ENCODE measurements around the gene SH3BP4.

The SH3BP4 gene

DNA sequence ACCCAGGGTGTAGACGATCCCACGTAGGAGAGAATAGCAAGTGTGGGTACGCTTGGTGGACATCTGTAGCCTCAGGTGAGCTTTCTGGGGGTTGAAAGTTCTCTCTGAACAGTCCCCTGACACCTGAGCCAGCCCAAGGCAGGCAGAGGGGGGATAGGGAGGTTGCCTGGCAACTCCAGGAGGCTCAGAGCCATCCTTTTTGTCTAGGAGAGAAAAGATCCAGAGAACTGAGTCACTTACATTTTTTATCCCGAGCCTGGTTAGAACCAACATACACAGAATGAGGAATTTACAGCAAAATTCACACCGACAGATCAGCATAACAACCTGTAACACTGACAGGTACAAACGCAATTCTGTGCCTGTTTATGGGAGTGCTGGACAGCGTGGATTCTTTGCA lies 113.2 kb downstream of the SH3BP4 start:
- no peak for DNase-seq (ENCODE audit: low read depth)
- TF ChIP-seq, protein P1, sequence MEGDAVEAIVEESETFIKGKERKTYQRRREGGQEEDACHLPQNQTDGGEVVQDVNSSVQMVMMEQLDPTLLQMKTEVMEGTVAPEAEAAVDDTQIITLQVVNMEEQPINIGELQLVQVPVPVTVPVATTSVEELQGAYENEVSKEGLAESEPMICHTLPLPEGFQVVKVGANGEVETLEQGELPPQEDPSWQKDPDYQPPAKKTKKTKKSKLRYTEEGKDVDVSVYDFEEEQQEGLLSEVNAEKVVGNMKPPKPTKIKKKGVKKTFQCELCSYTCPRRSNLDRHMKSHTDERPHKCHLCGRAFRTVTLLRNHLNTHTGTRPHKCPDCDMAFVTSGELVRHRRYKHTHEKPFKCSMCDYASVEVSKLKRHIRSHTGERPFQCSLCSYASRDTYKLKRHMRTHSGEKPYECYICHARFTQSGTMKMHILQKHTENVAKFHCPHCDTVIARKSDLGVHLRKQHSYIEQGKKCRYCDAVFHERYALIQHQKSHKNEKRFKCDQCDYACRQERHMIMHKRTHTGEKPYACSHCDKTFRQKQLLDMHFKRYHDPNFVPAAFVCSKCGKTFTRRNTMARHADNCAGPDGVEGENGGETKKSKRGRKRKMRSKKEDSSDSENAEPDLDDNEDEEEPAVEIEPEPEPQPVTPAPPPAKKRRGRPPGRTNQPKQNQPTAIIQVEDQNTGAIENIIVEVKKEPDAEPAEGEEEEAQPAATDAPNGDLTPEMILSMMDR (IDR thresholded peaks at IDR 0.05; ENCODE audit: control insufficient read depth, extremely low read depth, insufficient read depth) = no peak
- H3K4me3 ChIP-seq (ENCODE audit: low read depth, low read length) = no peak overlapping the region

DNA sequence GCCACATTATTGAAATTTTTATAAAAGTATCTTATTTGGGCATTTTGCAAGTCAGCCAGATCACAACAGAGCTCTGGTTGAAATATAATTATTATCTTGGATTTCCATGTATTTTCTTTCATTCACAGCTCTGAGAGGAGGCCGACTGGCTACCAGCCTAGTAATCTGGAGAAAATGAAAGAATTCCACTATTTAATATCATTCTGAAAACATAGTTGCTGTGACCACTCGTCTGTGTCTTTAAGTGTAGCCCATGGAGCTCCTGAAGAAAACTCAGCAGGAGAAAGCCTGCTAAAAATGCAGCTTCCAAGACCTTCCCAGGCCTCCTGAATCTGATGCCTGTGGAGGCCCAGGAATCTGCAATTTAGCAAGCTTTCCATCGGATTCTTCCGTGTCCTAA lies 114.7 kb downstream of the SH3BP4 start:
- H3K4me3 ChIP-seq (ENCODE audit: low read depth, low read length) = no peak overlapping the region
- DNase-seq (ENCODE audit: low read depth) = no peak
- TF ChIP-seq, protein P1 (IDR thresholded peaks at IDR 0.05; ENCODE audit: control insufficient read depth, extremely low read depth, insufficient read depth) = no peak

GRCh38 chr2:235066895-235067294 lies 115.1 kb downstream of the SH3BP4 start:
- DNase-seq (ENCODE audit: low read depth) = no peak
- no peak overlapping the region for H3K4me3 ChIP-seq (ENCODE audit: low read depth, low read length)
- TF ChIP-seq, protein P1 (IDR thresholded peaks at IDR 0.05; ENCODE audit: control insufficient read depth, extremely low read depth, insufficient read depth) = no peak

DNA sequence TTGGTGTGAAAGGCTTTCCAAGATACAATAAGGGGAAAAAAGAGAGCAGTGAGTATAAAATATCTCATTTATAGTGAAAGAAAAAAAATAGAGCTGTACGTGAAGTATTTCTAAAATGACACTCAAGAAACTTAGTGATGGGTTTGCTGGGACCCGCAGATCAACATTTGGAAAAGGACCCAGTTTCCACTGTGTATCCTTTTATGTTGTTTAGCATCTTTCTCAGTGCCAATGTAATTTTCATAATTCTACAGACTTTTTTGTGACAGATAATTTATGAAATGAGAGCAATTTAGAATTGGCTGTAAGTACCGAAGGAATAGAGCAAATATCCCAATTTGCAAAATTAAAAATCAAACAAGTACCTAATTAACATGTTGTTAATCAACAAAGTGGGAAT lies 116.9 kb downstream of the SH3BP4 start:
- TF ChIP-seq, protein P1 (IDR thresholded peaks at IDR 0.05; ENCODE audit: control insufficient read depth, extremely low read depth, insufficient read depth) = no peak
- H3K4me3 ChIP-seq (ENCODE audit: low read depth, low read length) = no peak overlapping the region
- no peak for DNase-seq (ENCODE audit: low read depth)

- no peak for DNase-seq (ENCODE audit: low read depth)
- H3K4me3 ChIP-seq (ENCODE audit: low read depth, low read length) = no peak overlapping the region
- TF ChIP-seq, protein P1 (IDR thresholded peaks at IDR 0.05; ENCODE audit: control insufficient read depth, extremely low read depth, insufficient read depth) = no peak
These were observed 118.4 kb downstream of the SH3BP4 start for GRCh38 chr2:235070063-235070706.

DNA sequence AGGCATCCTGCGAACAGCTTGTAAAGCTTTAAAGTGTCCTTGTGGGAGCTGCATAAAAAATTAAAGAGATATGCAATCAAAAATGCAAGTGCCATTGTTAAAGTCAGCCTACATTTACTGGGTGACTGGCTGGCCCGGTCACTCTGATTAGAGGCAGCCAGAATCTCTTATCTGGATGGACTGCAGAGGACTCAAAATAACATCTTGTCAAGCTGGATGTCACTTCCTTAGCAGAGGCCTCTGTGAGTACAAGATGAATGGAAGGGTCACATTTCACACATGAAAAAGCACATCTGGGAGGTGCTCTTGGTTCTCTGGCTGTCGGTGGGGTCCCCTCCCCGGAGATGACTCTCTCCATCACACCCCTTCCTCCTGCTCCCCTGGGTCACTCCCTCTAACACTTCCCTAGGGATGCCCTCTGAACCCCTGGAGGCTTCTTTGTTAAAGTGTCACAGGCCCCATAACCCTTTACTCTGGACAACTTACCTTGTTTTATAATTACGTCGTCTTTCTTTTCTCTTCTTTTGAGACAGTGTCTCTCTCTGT lies 122.1 kb downstream of the SH3BP4 start:
- TF ChIP-seq, protein P1 (IDR thresholded peaks at IDR 0.05; ENCODE audit: control insufficient read depth, extremely low read depth, insufficient read depth) = no peak
- H3K4me3 ChIP-seq (ENCODE audit: low read depth, low read length) = no peak overlapping the region
- no peak for DNase-seq (ENCODE audit: low read depth)

GRCh38 chr2:235077046-235077445 lies 125.2 kb downstream of the SH3BP4 start:
- no peak for DNase-seq (ENCODE audit: low read depth)
- no peak overlapping the region for H3K4me3 ChIP-seq (ENCODE audit: low read depth, low read length)
- TF ChIP-seq, protein P1 (IDR thresholded peaks at IDR 0.05; ENCODE audit: control insufficient read depth, extremely low read depth, insufficient read depth) = no peak

Data from LNCaP clone FGC (cell line).